NCI-H446 (cell line): ENCODE measurements around the gene SDK2.
"Not testable (repeated sequence)": the region's sequence is repeated elsewhere in the genome, so short reads cannot be mapped to it uniquely, and the experiment has no call there.

Source experiments
- DNase-seq, 2 experiments: peaks; one replicate each; lab custom pipeline; 2025; lab: John Stamatoyannopoulos, UW

Gene SDK2

DNA sequence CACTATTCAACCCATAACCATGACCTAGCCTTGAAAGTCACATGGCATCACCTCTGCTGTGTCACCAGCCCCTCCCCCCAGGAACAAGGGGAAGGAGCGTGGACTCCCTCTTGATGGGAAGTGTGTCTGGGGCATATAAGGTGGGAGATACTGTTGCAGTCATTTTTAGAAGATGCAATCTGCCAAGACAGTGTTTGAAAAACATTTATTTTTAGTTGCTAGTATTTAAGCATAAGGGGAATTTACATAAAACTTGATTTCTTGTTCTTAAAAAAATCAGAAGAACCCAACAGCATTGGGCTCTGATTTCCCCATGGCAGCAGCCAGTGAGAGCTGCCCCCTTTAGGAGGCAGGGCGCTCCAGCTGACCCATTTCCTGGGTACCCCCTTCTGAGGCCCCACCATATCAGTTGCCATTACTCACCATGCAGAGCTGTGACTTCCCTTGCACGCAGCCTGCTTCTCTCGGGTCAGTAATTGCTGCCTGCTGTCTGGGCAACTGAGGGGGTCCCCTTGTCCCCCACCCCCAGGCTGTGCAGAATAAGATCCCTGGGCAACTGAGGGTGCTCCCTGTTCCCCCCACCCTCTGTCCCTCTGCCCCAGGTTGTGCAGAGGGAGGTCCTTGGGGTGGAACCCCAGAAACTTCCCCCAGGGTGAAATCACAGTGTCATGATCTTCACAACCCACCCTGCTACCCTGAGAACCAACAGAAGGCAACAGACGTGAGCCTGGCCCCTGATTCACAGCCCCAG, 320.7 kb downstream of the SDK2 start:
- DNase-seq = no peak

DNA sequence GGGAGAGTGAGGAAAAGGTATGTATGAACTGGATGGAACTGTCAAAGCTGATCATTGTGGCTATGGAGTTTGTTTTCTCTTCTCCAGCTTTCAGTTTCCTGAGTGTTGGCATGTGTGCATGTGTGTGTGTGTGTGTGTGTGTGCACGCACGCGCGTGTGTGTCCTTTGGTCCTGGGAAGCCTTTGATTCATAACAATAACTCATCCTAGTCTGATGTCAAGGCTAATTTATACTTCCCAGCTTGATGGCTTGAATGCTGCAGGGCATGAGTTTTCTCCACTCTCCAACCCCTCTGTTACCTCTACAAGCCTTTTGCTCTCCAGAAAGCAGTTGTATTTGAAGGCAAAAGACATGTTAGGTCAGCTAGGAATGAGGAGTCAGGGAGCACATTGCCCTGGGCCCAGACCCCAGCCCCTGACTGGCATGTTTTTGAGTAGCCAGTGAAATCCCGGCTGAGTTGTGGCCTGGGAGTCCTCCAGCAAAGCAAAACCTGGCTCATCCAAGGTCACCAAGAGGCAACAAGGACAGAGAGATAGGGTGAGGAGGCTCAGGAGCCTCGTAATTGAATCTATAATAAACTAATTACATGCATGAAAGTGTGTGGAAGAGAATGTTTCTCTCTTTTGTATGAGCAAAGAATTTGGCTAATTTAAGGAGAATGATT, 323.5 kb downstream of the SDK2 start:
- DNase-seq = no peak

DNA sequence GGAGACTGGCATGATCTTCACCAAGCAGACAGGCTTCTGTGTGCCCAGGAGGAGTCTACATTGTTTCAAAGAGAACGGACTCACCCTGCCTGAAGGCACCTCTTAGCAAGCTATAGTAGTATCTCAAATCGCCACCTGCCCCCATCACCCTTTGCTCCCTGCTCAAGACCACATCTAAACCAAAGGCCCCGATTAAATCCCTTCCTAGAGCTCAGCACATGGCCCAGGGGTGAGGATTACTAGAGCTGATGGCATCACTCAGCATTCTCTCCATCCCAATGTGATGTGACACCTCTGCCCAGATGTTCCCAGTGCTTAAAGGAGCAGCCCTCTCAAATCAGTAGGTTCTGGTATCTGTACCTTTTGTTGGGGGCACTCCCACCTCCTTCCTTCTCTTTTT, 324.5 kb downstream of the SDK2 start:
- DNase-seq = no peak

DNA sequence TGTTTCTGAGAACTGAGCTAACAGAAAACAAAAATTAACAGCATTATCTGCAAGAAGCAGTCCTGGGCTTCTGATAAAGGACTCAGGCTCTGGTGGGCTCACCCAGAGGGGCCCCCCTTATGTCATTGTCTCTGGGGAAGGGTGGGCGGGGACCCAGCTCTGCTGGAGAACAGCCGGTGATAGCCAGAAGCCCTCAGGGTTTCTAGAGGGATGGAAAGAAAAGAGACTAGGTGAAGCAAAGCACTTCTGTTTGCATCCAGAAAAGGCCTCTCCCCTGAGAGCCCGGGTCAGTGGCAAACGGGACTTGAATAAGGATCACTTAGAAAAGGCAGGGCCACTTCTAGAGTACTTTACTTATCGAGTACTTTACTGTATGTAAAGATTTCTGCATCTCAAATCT, 325.4 kb downstream of the SDK2 start:
- no peak for DNase-seq

DNA sequence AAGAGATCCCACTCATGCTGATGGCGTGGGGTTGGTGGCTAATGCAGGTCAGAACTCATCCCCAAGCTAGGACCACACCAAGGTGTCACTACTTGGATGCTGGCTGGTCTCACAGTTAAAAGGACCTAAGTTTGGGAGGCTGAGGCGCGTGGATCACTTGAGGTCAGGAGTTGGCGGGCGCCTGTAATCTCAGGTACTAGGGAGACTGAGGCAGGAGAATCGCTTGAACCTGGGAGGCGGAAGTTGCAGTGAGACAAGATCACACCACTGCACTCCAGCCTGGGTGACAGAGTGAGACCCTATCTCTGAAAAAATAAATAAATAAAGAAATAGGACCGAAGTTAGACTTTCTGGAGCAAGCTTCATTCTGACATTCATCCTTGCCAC, 325.8 kb downstream of the SDK2 start:
- no peak for DNase-seq

DNA sequence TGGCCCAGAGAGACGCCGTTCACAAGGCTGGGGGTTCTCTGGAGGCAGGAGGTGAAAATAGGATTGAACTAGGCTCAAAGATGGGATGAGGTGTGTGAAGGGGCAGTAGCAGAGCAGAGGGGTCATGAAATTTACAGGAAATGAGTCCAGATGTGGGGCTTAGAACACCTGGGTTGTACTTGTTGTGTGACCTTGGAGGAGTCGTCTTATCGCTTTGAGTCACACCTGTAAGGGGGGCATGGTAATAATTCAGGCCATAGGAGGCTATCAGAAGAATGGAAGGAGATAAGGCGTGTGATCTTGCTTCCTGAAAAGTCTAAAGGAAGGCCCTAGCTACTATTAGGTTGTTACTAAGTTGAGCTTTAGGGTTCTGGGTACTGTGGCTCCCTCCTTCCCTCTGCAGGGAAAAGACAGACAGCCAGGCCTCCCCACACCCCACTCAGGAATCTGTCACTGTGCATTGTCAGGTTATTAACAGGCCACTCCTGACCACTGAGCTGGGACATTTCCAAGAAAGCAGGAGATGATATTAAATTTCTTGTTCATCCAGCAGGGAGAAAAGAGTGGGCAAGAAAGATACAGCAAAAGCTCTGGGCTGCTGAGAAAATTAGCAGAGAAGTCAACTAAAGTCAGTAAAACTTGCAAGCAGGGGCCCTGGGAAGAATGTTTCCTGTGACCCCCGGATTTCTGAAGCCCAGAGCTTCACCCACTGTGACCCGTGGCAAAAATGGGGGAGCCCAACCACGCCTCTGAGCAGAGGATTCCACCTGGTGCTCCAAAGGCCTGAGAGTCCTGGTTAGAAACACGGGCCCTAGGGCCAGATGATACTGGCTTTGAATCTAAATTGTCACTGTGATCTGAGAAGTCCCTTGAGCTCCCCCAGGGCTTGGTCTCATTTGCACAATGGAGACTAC, 326.5 kb downstream of the SDK2 start:
- no peak for DNase-seq

DNA sequence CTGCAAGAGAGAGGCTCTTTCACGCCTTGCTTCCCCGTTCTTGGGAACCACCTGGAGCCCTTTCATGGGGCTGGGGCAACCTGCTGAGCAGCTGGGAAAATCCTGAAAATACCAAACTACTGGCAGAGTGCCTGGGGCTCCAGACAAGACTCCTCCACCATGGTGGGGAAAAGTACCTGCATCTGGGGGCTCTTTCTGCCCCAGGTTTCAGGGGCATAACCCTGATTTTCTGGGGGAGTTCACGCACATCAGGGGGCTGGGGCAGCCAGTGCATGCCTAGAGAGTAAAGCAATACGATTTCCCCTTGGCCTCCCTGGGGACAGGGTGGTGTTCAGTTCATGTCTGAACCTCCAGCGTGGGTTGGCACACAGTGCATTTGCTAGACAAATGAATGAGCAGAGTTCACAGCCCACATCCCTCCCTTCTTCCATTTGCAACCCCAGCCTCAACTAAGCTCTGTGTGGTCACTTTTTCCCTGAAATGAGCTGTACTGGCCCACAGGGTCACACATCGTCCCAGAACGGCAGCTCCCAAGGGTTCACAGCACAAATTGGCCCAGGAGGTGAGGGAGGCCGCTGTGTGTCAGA, 327.2 kb downstream of the SDK2 start:
- DNase-seq = no peak

DNA sequence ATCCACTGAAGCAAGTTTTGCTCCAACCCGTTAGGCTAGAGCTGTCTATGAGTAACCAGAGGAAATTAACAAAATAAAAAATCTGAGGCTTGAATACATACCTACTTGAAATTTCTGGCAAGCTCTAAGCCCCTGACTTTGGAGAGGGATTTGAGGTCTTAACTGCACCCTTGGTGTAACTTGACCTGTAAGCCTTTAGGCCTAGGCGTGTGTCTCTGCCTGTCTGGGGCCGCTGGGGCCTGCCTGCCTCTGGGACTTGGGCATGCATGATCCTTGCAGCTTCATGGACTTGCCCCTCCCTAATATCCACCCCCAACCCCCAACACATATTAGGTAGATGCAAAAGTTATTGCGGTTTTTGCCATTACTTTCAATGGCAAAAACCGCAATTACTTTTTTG, 328.8 kb downstream of the SDK2 start:
- no peak for DNase-seq

DNA sequence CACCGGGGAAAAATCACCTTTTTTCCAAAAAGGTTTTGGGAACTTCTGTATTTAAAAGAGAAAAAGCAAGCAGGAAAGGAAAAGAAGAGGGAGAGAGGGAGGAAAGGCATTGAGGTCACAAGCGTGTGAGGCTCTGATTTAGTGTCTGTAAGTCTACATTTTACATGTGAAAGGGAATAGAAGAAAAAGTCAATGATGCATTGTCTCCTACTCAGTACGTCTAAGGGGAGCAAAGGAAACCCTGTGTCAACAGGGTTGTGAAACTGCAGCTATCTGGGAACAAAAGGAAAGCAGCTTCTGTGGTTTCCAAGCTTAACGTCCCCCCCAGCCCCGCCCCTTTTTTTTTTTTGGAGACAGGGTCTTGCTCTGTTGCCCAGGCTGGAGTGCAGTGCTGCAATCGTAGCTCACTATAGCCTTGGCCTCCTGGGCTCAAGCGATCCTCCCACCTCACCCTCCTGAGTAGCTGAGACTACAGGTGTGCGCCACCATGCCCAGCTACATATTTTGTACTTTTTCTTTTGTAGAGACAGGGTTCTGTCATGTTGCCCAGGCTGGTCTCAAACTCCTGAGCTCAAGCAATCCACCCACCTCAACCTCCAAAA, 330.6 kb downstream of the SDK2 start:
- no peak for DNase-seq

DNA sequence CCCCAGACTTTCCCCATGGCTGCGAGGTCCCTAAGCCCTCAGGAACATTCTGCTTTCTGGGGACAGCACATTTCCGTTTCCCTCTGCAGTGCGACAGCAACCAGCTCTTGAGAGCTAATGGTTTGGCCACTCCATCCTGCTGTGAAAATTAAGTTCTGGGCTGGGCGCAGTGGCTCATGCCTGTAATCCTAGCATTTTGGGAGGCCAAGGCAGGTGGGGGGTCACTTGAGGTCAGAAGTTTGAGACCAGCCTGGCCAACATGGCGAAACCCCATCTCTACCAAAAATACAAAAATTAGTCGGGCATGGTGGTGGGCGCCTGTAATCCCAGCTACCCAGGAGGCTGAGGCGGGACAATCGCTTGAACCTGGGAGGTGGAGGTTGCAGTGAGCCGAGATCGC, 331.4 kb downstream of the SDK2 start:
- DNase-seq = not testable (repeated sequence)

DNA sequence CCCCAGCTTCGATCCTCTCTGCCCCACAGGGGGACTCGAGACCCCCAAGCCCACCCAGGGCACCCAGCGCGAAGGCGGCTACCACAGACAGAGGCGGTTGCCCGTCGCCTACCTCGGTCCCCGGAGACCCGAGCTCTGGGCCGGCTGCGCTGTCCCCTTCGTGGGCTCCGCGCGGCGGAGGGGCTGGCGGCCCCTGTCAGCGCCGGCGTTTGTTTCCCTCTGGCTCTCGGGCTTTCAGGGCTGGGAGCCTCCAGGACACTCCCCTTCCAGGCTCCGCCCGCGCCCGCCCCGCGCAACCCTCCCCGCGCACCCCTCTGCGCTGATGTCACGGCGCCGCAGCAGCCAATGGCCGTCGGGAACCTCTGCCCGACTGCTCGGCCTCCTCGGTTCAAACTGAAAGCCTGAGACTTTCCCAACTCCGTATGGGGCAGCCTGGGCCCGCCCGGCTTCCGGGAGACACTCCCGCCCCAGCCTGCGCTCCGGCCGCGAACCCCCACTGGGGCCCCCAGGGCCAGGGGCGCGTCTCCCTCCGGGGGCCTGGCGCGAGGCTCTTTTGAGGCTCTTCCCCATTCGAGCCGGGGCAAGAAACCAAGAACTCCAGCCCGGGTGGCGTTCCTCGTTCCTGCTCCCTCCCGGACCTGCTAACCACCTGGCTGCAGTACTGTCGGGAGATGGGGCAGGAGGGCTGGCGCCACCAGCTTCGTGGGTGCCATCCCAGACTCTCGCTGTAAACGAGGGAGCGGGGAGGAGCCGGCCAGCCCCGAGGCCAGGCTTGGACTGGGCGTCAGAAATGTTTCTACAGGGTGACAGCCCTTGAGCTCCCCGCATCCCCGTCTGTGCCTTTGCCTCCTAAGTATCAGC, 332.2 kb downstream of the SDK2 start, which contains the start of gene CDC42EP4:
Gene CDC42EP4, minus strand, starts transcription at position 221 of the 861 bp plus-strand sequence. CDS start 25,501 bp downstream, outside the sequence.
- DNase-seq = peak; percentile 30 to 84

DNA sequence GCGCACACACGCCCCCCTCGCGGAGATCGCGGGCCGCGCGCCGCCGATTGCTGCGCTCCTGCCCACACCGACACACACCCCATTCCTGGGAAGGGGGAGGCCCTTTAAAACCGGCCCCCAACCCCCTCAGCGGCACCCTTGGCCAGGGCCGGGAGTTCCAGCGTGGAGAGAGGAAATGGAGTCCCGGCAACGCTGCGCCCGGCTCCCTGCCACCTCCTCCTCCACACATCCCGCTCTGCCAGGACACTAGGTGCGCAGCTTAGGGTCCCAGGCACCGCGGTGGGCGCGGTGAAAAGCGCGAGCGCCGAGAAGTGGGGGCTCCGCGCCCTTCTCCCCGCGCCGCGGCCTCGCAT, 332.8 kb downstream of the SDK2 start:
- no peak for DNase-seq

DNA sequence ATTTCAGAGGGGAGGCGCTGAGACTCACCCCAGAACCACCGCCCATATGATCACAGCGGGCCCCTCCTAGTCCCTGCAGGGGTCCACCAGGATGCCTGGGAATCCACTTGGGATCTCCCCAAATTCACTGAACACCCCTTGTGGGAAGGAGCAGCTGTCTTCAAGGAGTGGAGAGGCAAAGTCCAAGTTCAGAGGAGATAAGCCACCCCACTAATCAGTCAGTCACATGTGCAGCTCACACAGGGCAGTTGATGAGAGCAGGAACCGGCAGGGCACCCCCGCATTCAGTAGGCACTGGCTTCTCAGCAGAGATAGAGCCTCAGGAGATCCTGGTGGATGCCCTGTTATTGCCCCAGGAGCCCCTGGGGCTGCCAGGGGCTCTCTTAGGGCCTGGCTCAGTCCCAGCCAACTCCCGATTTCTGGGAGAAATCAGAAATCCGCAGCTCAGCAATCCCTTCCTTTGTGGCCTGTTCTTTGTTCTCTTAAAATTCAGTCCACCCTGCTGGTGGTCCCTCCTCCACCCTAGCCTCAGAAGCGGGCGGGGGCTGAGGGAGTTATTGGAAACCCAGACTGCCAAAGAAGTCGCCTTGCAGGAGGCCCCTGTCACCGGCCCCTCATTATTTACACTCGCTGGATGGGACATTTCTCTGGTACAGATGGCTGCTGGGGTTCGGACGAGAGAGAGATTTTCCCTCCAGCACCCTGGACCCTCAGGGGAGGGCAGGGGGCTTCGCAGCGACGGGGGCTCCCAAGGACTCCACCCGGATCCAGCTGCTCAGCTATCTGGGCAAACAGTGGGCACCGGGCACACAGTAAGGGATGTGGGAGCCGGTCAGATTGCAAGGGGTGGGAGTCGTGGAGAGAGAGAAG, 334.3 kb downstream of the SDK2 start:
- no peak for DNase-seq

DNA sequence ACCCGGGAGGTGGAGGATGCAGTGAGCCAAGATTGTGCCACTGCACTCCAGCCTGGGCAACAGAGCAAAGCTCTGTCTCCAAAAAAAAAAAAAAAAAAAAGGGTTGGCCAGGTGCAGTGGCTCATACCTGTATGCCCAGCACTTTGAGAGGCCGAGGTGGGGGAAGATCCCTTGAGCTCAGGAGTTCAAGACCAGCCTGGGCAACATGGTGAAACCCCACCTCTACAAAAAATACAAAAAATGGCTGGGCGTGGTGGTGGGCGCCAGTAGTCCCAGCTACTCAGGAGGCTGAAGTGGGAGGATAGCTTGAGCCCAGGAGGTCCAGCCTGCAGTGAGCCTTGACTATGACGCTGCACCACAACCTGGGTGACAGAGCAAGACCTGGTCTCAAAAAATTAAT, 335.3 kb downstream of the SDK2 start:
- not testable (repeated sequence) for DNase-seq

DNA sequence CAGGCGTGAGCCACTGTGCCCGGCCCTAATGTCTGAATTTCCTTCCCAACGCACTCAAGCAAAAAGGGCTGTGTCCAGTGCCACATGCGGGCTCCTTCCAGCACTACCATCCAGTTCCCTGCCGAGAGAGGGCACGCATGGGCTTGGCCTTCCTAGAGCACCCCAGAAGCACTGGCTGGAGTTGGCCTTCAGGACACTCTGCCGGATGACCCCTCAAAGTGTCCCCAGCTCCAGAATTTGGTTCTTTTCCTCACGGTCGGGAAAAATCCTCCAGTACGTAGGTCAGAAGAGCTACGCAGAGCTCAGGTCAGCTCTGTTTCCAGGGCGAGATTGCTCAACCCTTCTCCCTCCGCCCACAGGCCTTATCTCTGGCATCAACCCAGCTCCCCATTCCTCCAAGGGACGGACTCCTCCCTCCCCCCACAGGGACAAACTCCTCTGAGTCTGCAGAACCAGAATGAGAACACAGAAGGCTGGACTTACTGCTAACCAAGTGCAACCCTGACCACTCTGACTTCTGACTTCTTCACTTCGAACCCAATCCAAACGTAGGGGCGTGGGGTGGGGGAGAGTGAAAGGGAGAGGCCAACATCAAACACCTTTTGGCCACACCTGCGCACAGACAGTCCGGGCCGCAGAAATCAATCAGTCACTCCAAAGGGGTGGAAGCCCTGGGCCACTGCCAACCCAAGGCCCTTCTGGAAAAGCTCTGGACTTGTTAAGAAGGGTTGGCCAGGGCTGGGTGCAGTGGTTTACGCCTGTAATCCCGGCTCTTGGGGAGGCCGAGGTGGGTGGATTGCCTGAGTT, 336.0 kb downstream of the SDK2 start:
- DNase-seq = no peak

DNA sequence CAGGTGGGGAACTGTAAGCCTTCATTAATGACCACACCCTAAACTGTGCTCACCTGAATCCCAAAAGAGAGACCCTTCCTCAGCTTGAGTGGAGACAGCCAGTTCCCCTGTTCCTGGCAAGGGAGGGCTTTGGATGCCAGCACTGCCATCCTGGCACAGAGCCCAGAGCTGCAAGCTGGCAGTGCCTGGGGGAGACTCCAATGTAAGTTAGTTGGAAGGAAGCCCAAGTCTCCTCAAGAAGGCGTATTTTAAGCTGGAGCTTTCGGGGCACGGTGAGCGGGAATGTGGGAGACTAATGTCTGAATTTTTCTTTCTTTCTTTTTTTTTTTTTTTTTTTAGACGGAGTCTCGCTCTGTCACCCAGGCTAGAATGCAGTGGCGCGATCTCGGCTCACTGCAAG, 337.1 kb downstream of the SDK2 start:
- DNase-seq = peak; percentile 14 to 71

DNA sequence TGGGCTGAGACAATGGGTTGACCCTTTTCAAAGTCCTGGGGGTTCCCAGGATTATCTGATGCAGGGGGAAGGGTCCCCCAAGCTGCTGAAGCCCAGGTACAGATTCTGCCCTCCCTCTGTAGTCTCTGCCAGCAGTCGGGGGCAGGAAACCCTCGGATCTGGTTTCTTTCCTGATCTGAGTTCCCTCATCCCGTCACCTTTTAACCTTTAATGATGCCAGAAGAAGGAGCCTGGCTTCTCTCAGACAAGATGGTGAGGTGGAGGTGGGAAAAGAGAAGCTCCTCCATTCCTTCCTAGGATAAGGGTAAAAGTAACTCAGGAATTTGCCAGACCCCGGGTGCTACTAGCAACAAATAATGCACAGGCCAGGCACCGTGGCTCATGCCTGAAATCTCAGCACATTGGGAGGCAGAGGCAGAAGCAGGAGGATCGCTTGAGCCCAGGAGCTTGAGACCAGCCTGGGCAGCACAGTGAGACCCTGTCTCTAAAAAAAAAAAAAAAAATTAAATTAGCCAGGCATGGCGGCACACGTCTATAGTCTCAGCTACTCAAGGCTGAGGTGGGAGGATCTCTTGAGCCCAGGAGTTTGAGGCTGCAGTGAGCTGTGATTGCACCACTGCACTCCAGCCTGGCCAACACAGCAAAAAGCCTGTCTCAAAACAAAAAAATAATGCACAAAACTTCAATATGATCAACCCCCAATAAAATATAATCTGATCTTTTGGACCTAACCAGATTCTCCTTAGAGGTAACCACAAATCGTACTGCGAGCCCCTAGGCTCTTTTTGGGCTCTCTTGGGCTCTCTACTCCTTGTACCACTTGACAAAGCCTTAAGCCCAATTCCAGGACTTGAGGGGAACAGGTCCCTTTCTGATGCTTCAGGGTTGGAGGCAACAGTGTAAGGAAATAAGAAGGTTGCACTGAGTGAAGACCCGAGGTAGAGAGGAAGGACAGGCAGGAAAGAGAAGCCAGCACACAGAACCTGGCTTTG, 338.1 kb downstream of the SDK2 start:
- no peak for DNase-seq
